RPMI8226 (cell line): Measurements from ENCODE around the gene KSR2.
"Not testable (repeated sequence)": the region's sequence is repeated elsewhere in the genome, so short reads cannot be mapped to it uniquely, and the experiment has no call there.

Source experiments
- DNase-seq: peaks from one replicate; pipeline ENCODE4 v3.0.0-alpha.2; 2015

Gene KSR2

GRCh38 chr12:117968826-117969659 is at the start of gene KSR2:
Gene KSR2, minus strand, starts transcription at chr12:117968990. Its CDS starts 735 bp downstream, at chr12:117968255.
- DNase-seq = peak; percentile 95

- no peak for DNase-seq
Measured at GRCh38 chr12:118017926-118018325, 49.1 kb upstream of the KSR2 start.

GRCh38 chr12:118016424-118017264 is 47.9 kb upstream of the KSR2 start, which contains the start of gene RFC5:
Gene RFC5, plus strand, starts transcription at chr12:118016703. Its CDS starts 125 bp downstream, at chr12:118016828.
- peak; percentile 99 for DNase-seq

- DNase-seq = no peak
Measured at GRCh38 chr12:118015944-118016343, 47.2 kb upstream of the KSR2 start.

GRCh38 chr12:118015306-118015705 is 46.5 kb upstream of the KSR2 start:
- DNase-seq = no peak

- DNase-seq = no peak
Measured at GRCh38 chr12:118013283-118013682, 44.5 kb upstream of the KSR2 start.

- DNase-seq = no peak
Measured at GRCh38 chr12:118011961-118012360, 43.2 kb upstream of the KSR2 start.

- DNase-seq = no peak
Measured at GRCh38 chr12:118011377-118011776, 42.6 kb upstream of the KSR2 start.

- DNase-seq = no peak
Measured at GRCh38 chr12:118010903-118011302, 42.1 kb upstream of the KSR2 start.

- DNase-seq = not testable (repeated sequence)
Measured at GRCh38 chr12:117999806-118000205, 31.0 kb upstream of the KSR2 start.

- DNase-seq = no peak
Measured at GRCh38 chr12:117998719-117999118, 29.9 kb upstream of the KSR2 start.

GRCh38 chr12:117994551-117995438 is 26.0 kb upstream of the KSR2 start:
- no peak for DNase-seq

- DNase-seq = no peak
Measured at GRCh38 chr12:117986705-117987469, 18.1 kb upstream of the KSR2 start.

- no peak for DNase-seq
Measured at GRCh38 chr12:117985182-117985581, 16.4 kb upstream of the KSR2 start.

GRCh38 chr12:117981267-117981666 is 12.5 kb upstream of the KSR2 start:
- DNase-seq = no peak

- DNase-seq = no peak
Measured at GRCh38 chr12:117980616-117981015, 11.8 kb upstream of the KSR2 start.

GRCh38 chr12:117977373-117977772 is 8.6 kb upstream of the KSR2 start:
- no peak for DNase-seq

- DNase-seq = no peak
Measured at GRCh38 chr12:117975006-117975405, 6.2 kb upstream of the KSR2 start.

- DNase-seq = peak; percentile 72
Measured at GRCh38 chr12:117972301-117972700, 3.5 kb upstream of the KSR2 start.

GRCh38 chr12:117970334-117970733 is 1.5 kb upstream of the KSR2 start:
- DNase-seq = no peak

- no peak for DNase-seq
Measured at GRCh38 chr12:117968151-117968789, 520 bp downstream of the KSR2 start.
